OCI-LY7 (cell line): ENCODE data around the gene HACD3. TPM values are rescaled to one million over a fixed set of nuclear protein-coding genes. Genes with fewer than 3 reads are reported as not detected.
A peak's percentile ranks its signal among the peaks of the same experiment; 100 is the strongest.
"Not testable (repeated sequence)": the region's sequence is repeated elsewhere in the genome, so short reads cannot be mapped to it uniquely, and the experiment has no call there.

Source experiments
- BruUV-seq: library from RNA; stranded (reverse); fragments of 400-500 nt; replicated peaks from 2 replicates; lab custom pipeline; 2021; lab: Mats Ljungman, UMichigan
- CTCF ChIA-PET: fragments of 300-600 bp; sonication (Branson Sonifier 250); formaldehyde crosslinking; loops from one replicate; lab custom pipeline; 2022; ENCODE audit warnings: antibody characterized with exemption; ENCODE audit not compliant: unreplicated experiment; lab: Charles Lee
- POLR2A ChIA-PET: fragments of 300-600 bp; sonication (Branson Sonifier 250); formaldehyde crosslinking; loops from one replicate; lab custom pipeline; 2022; ENCODE audit warnings: antibody characterized with exemption; lab: Charles Lee
- DNase-seq: peaks from one replicate; pipeline ENCODE4 v3.0.0-alpha.2; 2015; ENCODE audit warnings: low spot score
- H2AFZ ChIP-seq: fragments of 200-600 bp; sonication (generic), shearing (Covaris generic); 2 replicates; pipeline ENCODE4 v1.6.1; 2014; ENCODE audit warnings: mild to moderate bottlenecking, antibody characterized with exemption, low read length, moderate library complexity
- H3K27ac ChIP-seq: fragments of 200-600 bp; sonication (generic); 2 replicates; pipeline ENCODE4 v1.5.1; 2014; ENCODE audit warnings: mixed run types, low read depth, mild to moderate bottlenecking, moderate library complexity, low read length, inconsistent platforms; ENCODE audit not compliant: poor library complexity, severe bottlenecking
- H3K36me3 ChIP-seq: fragments of 200-600 bp; sonication (generic); 2 replicates; pipeline ENCODE4 v1.6.1; 2014; ENCODE audit warnings: mild to moderate bottlenecking, antibody characterized with exemption, low read length, moderate library complexity, mixed read lengths; ENCODE audit not compliant: insufficient read depth
- H3K4me1 ChIP-seq: fragments of 200-600 bp; sonication (generic); 2 replicates; pipeline ENCODE4 v1.5.1; 2014; ENCODE audit warnings: mild to moderate bottlenecking, low read length; ENCODE audit not compliant: insufficient read depth, poor library complexity, severe bottlenecking
- H3K4me2 ChIP-seq: fragments of 200-600 bp; sonication (generic); 2 replicates; pipeline ENCODE4 v1.6.1; 2014; ENCODE audit warnings: mild to moderate bottlenecking, low read length
- H3K4me3 ChIP-seq: fragments of 200-600 bp; sonication (generic); 2 replicates; pipeline ENCODE4 v1.5.1; 2014; ENCODE audit warnings: mild to moderate bottlenecking, low read depth, low read length; ENCODE audit not compliant: poor library complexity, severe bottlenecking
- H3K79me2 ChIP-seq: fragments of 200-600 bp; sonication (generic); 2 replicates; pipeline ENCODE4 v1.6.1; 2016; ENCODE audit warnings: low read depth, mild to moderate bottlenecking, low read length, moderate library complexity, mixed read lengths; ENCODE audit not compliant: insufficient read depth
- H3K9me2 ChIP-seq: fragments of 200-600 bp; sonication (generic); 2 replicates; pipeline ENCODE4 v1.6.1; 2016; ENCODE audit warnings: mild to moderate bottlenecking, low read length, mixed read lengths; ENCODE audit not compliant: insufficient read depth
- H3K9me3 ChIP-seq: fragments of 200-600 bp; sonication (generic); 2 replicates; pipeline ENCODE4 v1.6.1; 2014; ENCODE audit warnings: mild to moderate bottlenecking, mixed run types, low read length, mixed read lengths
- H4K20me1 ChIP-seq: fragments of 200-600 bp; sonication (generic); 2 replicates; pipeline ENCODE4 v1.6.1; 2014; ENCODE audit warnings: mild to moderate bottlenecking, antibody characterized with exemption, low read length, moderate library complexity, mixed read lengths; ENCODE audit not compliant: insufficient read depth
- CTCF ChIP-seq: fragments of 200-600 bp; sonication (generic); conservative IDR thresholded peaks from 2 replicates; pipeline ENCODE4 v1.5.1; 2014; ENCODE audit warnings: mild to moderate bottlenecking, antibody characterized with exemption, low read length, moderate library complexity, mixed read lengths
- EZH2phosphoT487 ChIP-seq: fragments of 200-600 bp; sonication (generic); IDR thresholded peaks from 2 replicates; pipeline ENCODE4 v1.6.1; 2018; ENCODE audit warnings: low read depth, borderline replicate concordance, mild to moderate bottlenecking, mixed run types, antibody characterized with exemption, low read length, moderate library complexity, mixed read lengths
- intact Hi-C: fragments of 100-400 bp; cut with micrococcal nuclease; formaldehyde crosslinking; loops from one replicate; pipeline ENCODE4 v1.10.0; 2022; ENCODE audit not compliant: unreplicated experiment
- total RNA-seq, 2 experiments: library from RNA; depleted of rRNA in 1 of 2; stranded (reverse); fragments of >200 nt in 1 of 2; shearing (Covaris generic) in 1 of 2; gene quantifications; 2 replicates each; pipeline ENCODE4 v1.2.3, GENCODE V29; 2014 to 2022

The HACD3 gene
- total RNA-seq, 2 experiments from 2014 or later: 29.2 to 50.5 TPM

DNA sequence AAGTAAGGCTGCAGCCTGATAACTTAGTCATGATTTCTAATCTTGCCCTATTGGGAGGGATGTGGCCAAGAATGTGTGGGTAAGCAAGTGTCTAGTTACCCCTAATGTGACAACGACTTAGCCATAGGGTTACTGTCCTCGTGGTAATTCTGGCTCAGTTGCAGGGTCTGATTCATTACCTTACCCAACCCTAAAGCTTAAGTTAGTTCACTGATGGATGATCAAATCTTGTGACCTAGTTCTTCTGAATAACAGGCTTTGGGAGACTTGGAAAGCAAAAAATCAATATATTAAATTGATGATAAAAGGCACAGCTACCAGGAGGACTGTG is 82.3 kb downstream of the HACD3 start:
- Histone ChIP-seq H4K20me1 (no peaks in the 10 kb centered on the region), H3K9me3 (no peaks in the 10 kb centered on the region), H3K4me1 (peaks cover 30% of the 10 kb centered on the region), H3K4me2 (peak overlapping the region; percentile 82), H3K36me3 (no peaks in the 10 kb centered on the region), H2AFZ (peak overlapping the region; percentile 75; the same call in 1 of the 2 replicates), H3K79me2 (peaks cover 30% of the 10 kb centered on the region), H3K4me3 (peak overlapping the region; percentile 72), H3K9me2 (no peaks in the 10 kb centered on the region), H3K27ac (no peak overlapping the region)
- CTCF ChIA-PET: no interaction called here
- POLR2A ChIA-PET: interaction anchor here (0.6 kb wide), 1 partner anchor 76 kb away, joined by 3 read pairs; no protein-coding TSS in a partner anchor
- no TSS peak for BruUV-seq
- DNase-seq: no peak
- no peak for TF ChIP-seq CTCF
- TF ChIP-seq EZH2phosphoT487: no peak
- intact Hi-C loops: loop anchor here (5.0 kb wide), 2 partner anchors 370 to 680 kb away; partner anchors contain the start of gene DIS3L

DNA sequence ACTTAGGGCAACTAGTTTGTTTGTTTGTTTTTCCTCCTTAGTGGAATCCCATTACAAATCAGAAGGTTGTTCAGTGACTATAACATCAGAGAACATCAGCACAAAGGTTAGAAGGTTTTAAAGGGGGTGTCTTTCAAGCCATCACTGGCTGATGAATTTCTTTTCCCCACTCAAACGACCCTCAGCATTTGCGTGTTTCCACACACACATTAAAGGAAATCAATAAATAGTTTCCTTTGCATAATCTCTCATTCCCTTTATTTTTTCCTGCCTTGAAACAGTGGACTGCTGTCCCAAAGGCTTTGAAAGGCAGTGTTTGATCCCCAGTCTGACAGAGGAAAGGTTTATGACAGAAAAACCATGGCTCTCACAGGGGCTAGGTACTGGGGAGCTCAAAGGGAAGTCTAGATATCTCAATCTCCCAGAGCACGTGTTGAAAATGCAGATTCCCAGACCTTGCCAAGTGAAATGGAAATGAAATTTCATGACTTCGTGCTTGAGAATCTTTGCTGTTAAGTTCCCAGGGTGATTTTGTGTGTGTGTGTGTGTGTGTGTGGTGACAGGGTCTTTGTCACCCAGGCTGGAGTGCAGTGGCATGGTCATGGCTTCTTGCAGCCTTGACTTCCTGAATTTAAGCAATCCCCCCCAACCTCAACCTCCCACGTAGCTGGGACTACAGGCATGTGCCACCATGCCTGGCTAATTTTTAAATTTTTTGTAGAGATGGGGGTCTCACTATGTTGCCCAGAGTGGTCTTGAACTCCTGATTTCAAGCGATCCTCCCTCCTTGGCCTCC is 82.9 kb downstream of the HACD3 start:
- ChIA-PET POLR2A (interaction anchor here (0.6 kb wide), 2 partner anchors 76 to 271 kb away, joined by 3 read pairs; no protein-coding TSS in a partner anchor), CTCF (no interaction called here)
- no peak for DNase-seq
- H3K4me1 ChIP-seq: peaks cover 30% of the 10 kb centered on the region
- H3K9me3 ChIP-seq: no peaks in the 10 kb centered on the region
- H3K4me3 ChIP-seq: no peak overlapping the region
- peak overlapping the region; percentile 82 for H3K4me2 ChIP-seq
- H2AFZ ChIP-seq: peak overlapping the region; percentile 75
- TF ChIP-seq EZH2phosphoT487 (no peak), CTCF (no peak)
- intact Hi-C loops: loop anchor here (5.0 kb wide), 2 partner anchors 369 to 679 kb away; partner anchors contain the start of gene DIS3L
- H3K9me2 ChIP-seq: no peaks in the 10 kb centered on the region
- H3K36me3 ChIP-seq: no peaks in the 10 kb centered on the region
- H3K79me2 ChIP-seq: peaks cover 30% of the 10 kb centered on the region
- no TSS peak for BruUV-seq
- H4K20me1 ChIP-seq: no peaks in the 10 kb centered on the region
- H3K27ac ChIP-seq: no peak overlapping the region

- CTCF ChIA-PET, H3K4me2 ChIP-seq, H4K20me1 ChIP-seq, H3K9me3 ChIP-seq, H3K4me3 ChIP-seq, H3K36me3 ChIP-seq, H3K9me2 ChIP-seq, H3K27ac ChIP-seq, DNase-seq, POLR2A ChIA-PET, intact Hi-C loops, BruUV-seq, H3K79me2 ChIP-seq, H2AFZ ChIP-seq: not testable (repeated sequence)
- H3K4me1 ChIP-seq: peaks cover 20% of the 10 kb centered on the region
Measured at GRCh38 chr15:65615887-65616286, 85.6 kb downstream of the HACD3 start.
